CD4-positive, alpha-beta T cell treated with Interleukin-6 at 100 ng/mL for 8 hours (primary cell): ENCODE results near the gene ASPSCR1.

Experiments used
- DNase-seq: peaks from one replicate; pipeline ENCODE4 v3.0.0-alpha.2; 2020; ENCODE audit warnings: mixed read lengths, low spot score

ASPSCR1 gene

DNA sequence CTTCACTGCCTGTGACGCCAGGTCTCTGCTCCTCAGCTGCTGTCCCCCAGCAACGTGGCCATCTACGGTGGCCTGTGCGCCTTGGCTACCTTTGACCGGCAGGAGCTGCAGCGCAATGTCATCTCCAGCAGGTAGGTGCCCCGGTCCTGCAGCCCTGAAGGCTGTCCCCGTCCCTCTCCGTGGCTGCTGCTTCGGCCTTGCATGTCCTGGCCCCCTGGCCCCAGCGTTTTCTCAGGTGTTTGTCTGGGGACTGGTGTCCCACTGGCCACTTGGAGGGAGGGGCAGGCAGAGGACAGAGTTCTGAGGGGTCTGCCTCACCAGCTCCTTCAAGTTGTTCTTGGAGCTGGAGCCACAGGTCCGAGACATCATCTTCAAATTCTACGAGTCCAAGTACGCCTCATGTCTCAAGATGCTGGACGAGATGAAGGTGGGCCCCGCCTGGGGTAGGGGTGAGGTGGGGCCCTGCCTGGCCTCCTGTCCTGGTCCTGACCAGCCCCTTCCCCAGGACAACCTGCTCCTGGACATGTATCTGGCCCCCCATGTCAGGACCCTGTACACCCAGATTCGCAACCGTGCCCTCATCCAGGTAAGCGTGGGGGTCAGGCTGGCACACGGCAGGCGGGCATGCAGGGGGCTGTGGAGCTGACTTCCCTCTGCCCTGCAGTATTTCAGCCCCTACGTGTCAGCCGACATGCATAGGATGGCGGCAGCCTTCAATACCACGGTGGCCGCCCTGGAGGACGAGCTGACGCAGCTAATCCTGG lies 78.7 kb downstream of the ASPSCR1 start:
- no peak for DNase-seq

- DNase-seq = no peak
Observed at GRCh38 chr17:82056729-82057621, 79.5 kb downstream of the ASPSCR1 start.

DNA sequence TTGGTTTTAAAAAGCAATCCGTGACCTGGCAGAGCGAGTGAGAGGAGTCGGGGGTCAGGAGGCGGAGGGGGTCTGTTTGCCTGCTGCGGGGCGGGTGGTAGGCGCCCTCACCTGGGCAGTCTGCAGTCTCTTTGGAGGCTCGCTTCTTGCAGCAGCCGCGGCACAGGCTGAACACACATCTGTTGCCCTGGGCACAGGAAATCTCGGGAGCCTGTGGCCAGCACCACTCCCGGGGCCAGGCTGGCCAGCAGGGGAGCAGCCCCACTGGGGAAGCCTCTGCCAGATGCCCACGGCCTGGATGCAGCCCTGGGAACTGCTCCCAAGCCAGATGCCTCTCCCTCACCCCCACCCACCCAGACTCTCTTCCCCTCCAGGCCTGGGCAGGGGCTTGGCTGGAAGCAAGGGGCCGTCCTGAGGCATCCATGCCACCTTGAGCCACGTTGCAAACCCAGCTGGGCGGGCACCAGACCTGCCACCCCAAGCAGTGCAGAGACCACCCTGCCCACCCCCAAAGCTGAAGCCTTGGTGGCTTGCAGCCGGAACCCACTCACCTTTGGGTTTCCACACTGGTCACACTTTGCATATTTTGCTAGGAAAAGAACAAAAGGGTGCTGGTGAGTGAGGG lies 80.9 kb downstream of the ASPSCR1 start:
- no peak for DNase-seq

DNA sequence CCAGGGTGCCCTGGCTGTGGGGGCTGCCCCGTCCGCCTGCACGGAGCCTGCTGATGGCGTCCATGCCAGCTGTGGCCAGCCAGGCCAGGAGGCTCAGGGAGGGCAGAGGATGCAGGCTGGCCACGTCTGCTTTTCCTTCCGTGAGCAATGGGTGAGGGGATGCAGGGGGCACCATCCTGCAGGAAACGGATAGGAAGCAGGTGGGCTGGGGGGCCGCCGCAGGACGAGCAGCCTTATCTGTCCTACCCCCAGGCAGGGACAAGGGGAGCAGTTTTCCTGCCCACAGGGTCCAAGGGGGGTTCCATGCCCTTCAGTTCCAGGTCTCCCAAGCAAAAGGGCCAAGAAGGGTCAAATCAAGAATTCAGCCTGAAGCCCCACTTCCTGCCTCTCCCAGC lies 81.4 kb downstream of the ASPSCR1 start:
- no peak for DNase-seq

DNA sequence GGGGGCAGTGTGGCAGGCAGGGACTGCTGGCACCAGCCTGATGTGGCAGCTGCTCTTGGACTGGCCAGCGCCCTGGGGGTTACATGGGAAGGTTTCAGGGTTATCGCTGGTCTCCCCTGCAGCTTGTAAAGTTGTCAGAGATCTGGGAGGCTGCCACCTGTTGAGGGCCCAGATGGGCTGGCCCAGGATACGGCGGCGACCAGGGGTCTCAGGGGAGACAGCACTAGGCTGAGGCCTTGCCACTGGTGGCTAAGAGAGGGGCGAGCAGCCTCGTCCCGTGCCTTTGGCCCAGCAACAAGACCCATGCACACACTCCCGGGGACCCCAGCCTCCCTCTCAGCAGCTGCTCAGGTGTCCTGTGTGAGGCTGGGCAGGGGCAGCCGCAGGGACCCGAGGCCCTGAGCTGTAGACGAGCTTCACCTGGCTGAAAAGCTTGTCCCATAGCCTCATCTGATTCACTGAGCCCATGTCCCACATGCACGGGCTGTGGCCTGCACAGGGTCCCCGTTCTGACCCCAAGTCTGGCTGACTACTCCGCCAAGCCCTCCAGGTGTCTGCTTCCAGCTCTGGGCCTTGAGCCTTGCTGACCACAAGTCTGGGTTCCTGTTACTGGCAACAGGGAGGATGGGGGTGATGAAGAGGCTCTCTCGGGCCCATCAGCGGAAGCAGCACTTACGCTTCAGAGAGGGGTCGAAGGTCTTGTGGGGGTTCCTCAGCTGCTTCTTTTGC lies 82.0 kb downstream of the ASPSCR1 start:
- DNase-seq = no peak

GRCh38 chr17:82060001-82060380 lies 82.6 kb downstream of the ASPSCR1 start:
- no peak for DNase-seq

DNA sequence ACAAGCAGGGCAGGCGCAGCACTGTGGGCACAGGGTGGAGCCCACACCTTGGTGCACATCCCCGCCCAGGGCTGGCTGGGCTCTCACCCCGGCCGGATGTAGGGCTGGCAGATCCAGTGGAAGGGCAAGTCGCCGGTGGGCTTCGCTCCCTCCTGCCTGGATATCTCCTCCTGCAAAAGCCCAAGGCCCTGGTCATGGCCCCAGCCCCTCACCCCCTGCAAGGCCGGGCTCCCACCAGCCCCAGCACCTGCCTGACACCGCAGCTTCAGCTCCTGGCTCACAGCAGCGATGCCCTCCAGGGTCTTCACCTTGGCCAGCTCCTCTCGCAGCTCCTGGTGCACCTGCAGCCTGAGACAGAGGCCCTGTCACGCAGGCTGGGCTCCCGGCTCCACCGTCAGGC lies 83.2 kb downstream of the ASPSCR1 start:
- no peak for DNase-seq

DNA sequence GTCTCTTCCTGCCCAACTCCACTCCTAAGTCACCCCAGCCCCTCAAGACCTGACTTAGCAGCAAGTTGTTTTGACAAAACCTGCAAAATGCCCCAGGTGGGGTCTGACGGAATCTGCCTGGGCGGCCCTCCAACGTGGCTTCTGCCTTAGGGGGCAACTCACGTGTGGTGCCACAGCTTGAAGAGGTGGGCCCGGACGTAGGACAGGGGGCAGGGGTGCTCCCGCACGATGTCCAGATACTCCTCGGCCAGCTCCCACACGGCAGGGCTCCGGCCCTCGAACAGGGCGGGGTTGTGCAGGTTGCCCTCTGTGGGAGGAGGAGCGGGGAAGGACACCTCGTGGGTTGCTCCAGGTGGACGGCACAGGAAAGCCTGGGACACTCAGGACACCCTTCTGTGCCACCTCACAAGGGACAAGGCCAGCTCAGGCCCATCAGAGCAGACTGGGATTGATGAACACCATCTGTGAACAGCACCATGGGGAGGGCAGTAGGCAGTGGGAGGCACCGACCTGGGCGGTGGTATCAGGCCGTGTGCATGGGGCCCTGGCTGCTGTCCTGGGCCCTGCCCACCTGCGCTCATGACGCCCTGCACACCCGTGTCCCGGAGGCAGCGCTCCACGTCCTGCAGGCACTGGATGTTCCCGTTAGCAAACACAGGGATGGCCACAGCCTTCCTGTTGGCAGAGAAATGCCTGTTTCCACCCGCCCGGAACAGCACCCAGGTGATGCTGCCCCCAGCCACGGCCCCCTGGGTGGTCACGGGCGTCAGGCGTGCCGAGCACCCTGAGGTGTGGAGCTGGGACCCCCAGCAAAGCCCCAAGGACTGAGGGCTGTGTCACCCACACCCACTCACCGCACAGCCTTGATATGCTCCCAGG lies 83.9 kb downstream of the ASPSCR1 start:
- no peak for DNase-seq

GRCh38 chr17:82062076-82062983 lies 84.9 kb downstream of the ASPSCR1 start:
- DNase-seq = no peak

DNA sequence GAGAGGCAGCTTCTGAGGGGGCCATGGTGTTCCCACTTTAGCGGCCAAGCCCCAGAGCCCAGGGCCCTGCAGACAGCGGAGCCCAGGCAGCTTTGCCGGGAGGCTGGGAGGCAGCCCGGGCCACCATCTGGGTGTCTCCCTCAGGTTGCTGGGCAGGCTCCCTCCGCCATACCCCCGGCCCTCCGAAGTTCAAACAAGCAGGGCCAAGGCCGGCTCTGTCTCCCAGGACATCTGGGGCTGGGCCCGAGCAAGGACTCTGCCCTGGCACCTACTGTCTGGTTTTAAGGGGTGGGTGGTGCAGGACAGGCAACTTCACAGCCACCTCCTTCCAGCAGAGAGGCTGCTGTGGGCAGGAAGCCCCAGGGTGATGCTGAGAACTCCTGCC lies 85.5 kb downstream of the ASPSCR1 start:
- DNase-seq = no peak

DNA sequence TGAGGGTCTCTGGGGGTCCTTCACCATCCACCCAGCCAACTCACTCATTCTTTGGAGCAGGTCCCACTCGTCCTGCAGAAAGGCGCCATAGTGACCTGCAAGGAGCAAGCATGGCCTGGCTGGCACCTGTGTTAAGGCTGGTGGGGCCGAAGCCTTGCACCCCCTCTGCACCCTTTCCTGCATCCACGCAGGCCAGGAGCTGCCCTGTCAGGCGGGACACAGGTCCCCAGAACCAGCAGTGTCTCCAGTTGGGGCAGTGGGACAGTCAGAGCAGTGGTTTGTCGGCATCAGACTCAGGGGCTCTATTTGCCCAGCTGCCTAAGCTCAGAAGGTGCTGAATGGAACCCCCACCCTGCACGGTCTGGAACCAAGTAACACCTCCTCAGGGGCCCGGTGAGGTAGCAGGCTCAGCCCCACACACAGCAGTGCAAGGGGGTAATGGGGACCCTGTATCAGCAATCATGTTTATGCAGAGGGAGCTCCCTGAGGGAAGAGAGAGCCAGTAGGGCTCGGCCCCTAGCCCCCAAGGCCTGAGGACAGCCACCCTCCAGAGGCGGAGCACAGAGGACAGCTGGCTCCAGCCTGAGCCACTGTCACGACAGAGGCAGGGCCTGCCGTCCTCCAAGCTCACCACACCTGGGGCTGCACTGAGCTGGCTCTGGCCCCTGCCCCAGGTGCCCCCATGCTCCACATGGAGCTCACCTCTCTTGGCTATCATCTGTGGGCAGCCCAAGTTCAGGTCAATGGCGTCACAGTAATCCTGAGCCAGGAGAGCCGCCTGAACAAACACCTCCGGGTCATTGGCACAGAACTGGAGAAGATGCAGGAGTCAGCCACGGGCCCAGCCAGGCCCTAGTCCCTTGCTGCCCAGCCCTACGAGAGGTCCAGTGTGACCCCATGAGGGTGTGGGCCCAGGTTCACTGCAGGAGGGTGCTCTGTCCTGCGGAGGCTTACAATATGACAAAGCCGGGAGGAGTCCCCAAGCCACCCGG lies 86.3 kb downstream of the ASPSCR1 start:
- DNase-seq = no peak

DNA sequence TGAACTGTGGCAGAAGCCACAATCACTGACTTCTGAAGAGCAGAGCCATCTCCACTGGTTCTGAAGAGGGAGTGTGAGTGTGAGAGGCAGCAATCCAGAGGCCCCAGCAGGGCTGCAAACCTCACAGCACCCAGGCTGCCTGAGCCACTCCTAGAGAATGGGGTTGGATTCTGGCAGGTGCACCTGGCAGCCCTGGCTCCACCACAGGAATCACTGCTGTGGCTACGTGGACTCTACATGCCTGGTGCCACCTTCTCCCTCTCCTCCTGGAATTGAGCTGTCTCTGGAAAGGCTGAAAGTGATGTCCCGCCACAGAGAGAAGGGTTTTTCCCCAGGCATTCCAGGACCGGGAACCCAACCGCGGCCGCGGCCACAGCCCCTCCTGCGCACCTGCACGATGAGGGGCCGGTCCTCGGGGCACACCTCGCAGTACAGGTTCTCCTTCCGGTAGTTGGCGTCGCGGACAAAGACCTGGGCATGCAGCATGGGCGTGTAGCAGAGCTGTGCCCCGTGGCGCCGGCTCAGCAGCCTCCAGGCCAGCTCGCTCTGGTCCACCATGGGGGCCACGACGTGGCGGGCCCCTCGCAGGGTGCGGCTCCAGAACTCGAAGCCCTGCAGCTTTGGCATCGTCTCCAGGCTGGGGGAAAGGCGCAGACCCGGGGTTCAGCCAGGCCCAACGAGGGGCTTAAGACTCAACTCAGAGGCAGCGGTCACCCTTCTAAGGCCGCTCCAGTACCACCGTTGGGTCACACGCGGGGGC lies 87.2 kb downstream of the ASPSCR1 start:
- no peak for DNase-seq

DNA sequence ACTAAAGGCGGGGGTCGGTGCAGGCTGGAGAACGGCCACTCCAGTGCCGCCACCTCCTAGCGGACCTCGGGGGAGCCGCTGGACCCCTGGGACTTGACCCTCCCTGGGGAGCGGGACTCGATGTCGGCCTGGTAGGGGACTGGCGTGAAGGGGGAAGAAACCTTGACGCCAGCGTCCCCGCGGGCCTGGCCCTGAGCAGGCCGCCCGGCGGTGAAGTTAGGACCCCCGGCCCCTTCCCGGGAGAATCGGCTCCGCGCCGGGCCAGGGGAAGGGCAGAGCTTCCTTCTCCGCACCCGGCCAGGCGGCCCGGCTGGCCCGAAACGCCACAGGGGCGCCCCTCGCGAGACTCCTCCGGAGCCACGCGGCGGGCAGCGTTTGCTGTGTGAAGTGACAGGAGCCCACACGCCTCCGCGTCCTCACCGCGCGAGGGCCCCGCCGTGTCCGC lies 87.8 kb downstream of the ASPSCR1 start:
- peak; percentile 12 for DNase-seq

DNA sequence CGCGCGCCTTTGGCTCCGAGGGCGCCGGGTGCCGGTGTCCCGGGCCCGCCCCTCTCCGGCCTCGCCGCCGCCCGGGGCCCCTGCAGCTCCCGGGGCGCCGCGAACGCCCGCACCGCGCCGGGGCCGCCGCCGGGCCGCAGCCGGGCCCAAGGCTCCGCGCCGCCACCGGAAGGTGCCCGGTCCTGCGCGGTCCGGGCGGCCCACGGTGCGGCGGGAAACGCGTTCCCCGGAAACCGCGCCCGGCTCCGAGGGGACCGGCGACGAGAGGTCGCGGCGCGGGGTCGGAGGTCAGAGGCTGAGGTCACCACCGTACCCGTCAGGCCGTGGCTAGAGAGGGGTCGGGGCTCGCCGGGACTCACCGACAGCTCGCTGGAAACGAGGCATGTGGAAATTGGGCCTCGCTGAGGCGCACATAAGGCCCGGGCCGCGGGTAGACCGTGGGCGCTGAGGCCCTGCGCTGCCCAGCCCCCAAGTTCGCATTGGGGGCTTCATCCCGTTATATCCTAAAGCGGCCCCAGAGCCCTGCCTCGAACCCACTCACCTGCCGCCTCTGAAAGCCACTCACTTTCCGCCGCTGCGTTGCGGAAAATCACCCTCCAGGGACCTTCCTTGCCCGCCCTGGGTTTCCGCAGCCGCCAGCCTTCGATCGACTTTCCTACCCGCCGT lies 88.3 kb downstream of the ASPSCR1 start, which contains the start of gene DUS1L:
DUS1L (minus strand) TSS at position 167 of the 666 bp plus-strand sequence. CDS start 745 bp downstream, outside the sequence.
- peak; percentile 49 for DNase-seq
